Measurements from ENCODE around the gene SAG.

The SAG gene

DNA sequence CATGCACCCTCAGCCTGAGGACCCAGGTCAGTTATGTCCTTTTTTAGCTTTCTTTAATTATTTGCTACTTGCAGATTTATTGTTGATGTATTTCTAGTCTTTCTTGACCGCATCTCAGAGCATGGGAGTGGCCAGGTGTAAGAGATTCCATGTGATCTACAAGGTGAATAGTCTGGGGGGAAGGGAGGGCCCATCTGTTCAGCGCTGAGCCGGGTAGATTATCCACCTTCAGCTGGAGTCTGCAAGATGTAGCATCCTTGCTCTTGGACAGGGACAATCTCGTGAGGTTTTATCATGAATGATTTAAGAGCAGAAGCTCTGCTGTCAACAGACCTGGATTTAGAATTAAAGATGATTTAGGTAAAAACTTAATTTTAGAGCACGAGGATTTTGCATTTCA, 34.7 kb downstream of the SAG start:
- Histone ChIP-seq H3K27ac (ENCODE audit: low read length) (no peak overlapping the region), H3K9me3 (ENCODE audit: insufficient read depth, low read length) (no peaks in the 10 kb centered on the region), H3K4me3 (ENCODE audit: low read length) (no peak overlapping the region), H3K36me3 (replicated peaks; ENCODE audit: low read depth, low read length) (no peaks in the 10 kb centered on the region), H4K20me1 (ENCODE audit: insufficient read depth, low read length) (no peaks in the 10 kb centered on the region), H3K79me2 (ENCODE audit: low read length) (no peaks in the 10 kb centered on the region), H3K4me1 (ENCODE audit: low read length) (no peaks in the 10 kb centered on the region), H3K27me3 (ENCODE audit: low read depth, low read length) (no peaks in the 10 kb centered on the region), H3K9ac (ENCODE audit: low read length) (no peak overlapping the region), H3K4me2 (ENCODE audit: low read length) (no peak overlapping the region), H2AFZ (ENCODE audit: low read depth, low read length) (no peak overlapping the region)
- no peak for TF ChIP-seq EZH2phosphoT487 (IDR thresholded peaks at IDR 0.05; ENCODE audit: low read depth)
- TF ChIP-seq CTCF (IDR thresholded peaks at IDR 0.05; ENCODE audit: low read depth, low read length) = no peak

DNA sequence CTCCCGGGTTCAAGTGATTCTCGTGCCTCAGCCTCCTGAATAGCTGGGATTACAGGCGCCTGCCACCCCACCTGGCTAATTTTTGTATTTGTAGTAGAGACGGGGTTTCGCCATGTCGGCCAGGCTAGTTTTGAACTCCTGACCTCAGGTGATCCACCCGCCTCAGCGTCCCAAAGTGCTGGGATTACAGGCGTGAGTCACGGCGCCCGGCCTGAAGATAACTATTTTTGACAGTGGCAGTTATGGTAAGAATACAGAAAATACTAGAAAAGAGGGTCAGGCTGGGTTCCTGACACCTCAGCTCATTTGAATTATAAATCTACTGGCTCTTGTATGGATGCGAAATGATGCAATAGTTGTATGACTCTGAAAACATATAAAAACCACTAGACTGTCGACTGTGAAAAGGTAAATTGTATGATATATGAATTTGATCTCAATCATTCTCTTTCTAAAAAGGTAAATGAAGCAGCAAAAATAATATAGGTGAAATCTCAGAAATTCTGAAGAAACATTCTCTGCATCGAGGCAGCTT, 35.6 kb downstream of the SAG start:
- H3K36me3 ChIP-seq (replicated peaks; ENCODE audit: low read depth, low read length) = no peaks in the 10 kb centered on the region
- no peaks in the 10 kb centered on the region for H3K79me2 ChIP-seq (ENCODE audit: low read length)
- no peak overlapping the region for H3K4me2 ChIP-seq (ENCODE audit: low read length)
- H3K4me3 ChIP-seq (ENCODE audit: low read length) = no peak overlapping the region
- no peak overlapping the region for H3K27ac ChIP-seq (ENCODE audit: low read length)
- no peak overlapping the region for H2AFZ ChIP-seq (ENCODE audit: low read depth, low read length)
- no peaks in the 10 kb centered on the region for H3K4me1 ChIP-seq (ENCODE audit: low read length)
- no peak for TF ChIP-seq CTCF (IDR thresholded peaks at IDR 0.05; ENCODE audit: low read depth, low read length)
- no peak for TF ChIP-seq EZH2phosphoT487 (IDR thresholded peaks at IDR 0.05; ENCODE audit: low read depth)
- no peaks in the 10 kb centered on the region for H3K9me3 ChIP-seq (ENCODE audit: insufficient read depth, low read length)
- H3K9ac ChIP-seq (ENCODE audit: low read length) = no peak overlapping the region
- no peaks in the 10 kb centered on the region for H3K27me3 ChIP-seq (ENCODE audit: low read depth, low read length)
- no peaks in the 10 kb centered on the region for H4K20me1 ChIP-seq (ENCODE audit: insufficient read depth, low read length)

DNA sequence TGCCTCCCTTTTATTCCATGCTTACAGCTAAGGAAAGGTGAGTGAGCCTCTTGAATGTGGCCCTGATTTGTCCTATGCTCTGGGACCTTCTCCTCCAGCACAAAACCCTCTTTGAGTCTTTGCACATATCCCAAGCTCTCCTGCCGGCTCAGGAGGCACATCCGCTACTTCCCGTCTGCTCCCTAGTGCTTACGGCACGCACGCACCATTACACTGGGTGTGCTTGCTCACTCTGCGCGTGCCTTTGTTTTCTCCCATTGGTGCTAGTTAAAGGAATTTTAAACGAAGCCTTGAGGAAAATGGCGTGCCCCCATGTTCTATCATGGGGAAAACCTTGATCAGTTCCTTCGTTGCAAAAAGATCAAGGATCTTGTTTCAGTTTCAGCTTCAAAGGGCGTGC, 38.8 kb downstream of the SAG start:
- Histone ChIP-seq H3K9me3 (ENCODE audit: insufficient read depth, low read length) (no peaks in the 10 kb centered on the region), H4K20me1 (ENCODE audit: insufficient read depth, low read length) (no peaks in the 10 kb centered on the region), H3K79me2 (ENCODE audit: low read length) (no peaks in the 10 kb centered on the region), H2AFZ (ENCODE audit: low read depth, low read length) (no peak overlapping the region), H3K27ac (ENCODE audit: low read length) (no peak overlapping the region), H3K9ac (ENCODE audit: low read length) (no peak overlapping the region), H3K27me3 (ENCODE audit: low read depth, low read length) (no peaks in the 10 kb centered on the region), H3K36me3 (replicated peaks; ENCODE audit: low read depth, low read length) (no peaks in the 10 kb centered on the region), H3K4me1 (ENCODE audit: low read length) (peaks cover 10% of the 10 kb centered on the region), H3K4me3 (ENCODE audit: low read length) (no peak overlapping the region), H3K4me2 (ENCODE audit: low read length) (no peak overlapping the region)
- TF ChIP-seq CTCF (IDR thresholded peaks at IDR 0.05; ENCODE audit: low read depth, low read length) = no peak
- TF ChIP-seq EZH2phosphoT487 (IDR thresholded peaks at IDR 0.05; ENCODE audit: low read depth) = no peak

DNA sequence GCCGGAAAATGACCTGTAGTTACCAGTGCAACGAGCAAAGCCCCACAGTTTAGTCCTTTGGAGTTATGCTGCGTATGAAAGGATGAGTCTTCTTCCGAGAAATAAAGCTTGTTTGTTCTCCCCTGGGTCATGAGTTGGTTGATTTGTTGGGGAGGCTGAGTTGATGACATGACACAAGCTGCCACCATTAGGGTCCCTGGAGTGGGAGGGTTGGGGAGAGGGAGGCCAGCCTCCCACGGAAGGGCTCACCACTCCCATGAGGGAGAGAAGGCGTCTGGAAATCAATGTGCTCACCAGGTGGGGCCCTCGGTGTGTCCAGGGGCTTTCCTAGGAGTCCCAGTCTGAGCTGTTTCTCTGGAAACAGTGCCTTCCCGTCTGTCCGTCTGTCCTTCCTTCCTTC, 39.3 kb downstream of the SAG start:
- no peak for TF ChIP-seq CTCF (IDR thresholded peaks at IDR 0.05; ENCODE audit: low read depth, low read length)
- TF ChIP-seq EZH2phosphoT487 (IDR thresholded peaks at IDR 0.05; ENCODE audit: low read depth) = no peak
- Histone ChIP-seq H4K20me1 (ENCODE audit: insufficient read depth, low read length) (no peaks in the 10 kb centered on the region), H3K9ac (ENCODE audit: low read length) (no peak overlapping the region), H3K9me3 (ENCODE audit: insufficient read depth, low read length) (no peaks in the 10 kb centered on the region), H3K4me1 (ENCODE audit: low read length) (peaks cover 10% of the 10 kb centered on the region), H3K79me2 (ENCODE audit: low read length) (no peaks in the 10 kb centered on the region), H3K27me3 (ENCODE audit: low read depth, low read length) (no peaks in the 10 kb centered on the region), H3K27ac (ENCODE audit: low read length) (no peak overlapping the region), H3K36me3 (replicated peaks; ENCODE audit: low read depth, low read length) (no peaks in the 10 kb centered on the region), H3K4me2 (ENCODE audit: low read length) (no peak overlapping the region), H3K4me3 (ENCODE audit: low read length) (no peak overlapping the region), H2AFZ (ENCODE audit: low read depth, low read length) (no peak overlapping the region)
